ENCODE data around the gene SIX3.

SIX3 gene

DNA sequence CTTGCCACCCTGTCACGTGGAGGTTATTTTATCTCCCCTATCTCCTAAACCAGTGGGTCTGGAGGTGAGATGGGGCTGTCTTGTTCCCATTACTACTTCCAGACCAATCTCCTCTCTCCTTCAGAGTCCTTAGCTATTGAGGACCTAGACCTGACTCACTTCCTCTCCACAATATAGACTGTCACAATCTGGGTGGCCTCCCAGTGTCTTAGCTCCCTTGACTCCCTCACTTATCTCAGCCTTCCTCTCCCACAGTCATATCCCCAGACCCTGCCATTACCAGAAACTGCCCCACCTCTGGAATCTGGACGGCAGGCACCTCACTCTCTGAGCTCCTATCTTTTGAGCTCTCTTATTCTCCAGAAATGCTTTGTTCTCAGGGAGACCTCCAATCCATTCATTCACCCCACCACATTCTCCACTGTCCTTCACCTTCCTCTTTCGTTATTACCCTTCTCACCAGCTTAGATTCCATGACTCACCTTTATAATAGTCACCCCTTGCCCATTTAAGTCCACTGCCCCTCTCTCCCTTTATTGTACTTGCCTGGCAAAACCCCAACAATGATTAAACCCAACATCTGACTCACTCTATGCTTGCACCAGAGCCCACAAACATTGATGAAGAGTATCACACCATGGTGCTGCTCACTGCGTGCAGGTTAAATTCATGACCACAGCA lies 23.3 kb upstream of the SIX3 start:
- H3K4me1 ChIP-seq (ENCODE audit: control insufficient read depth, insufficient read depth, low read length): peaks cover 12% of the 10 kb centered on the region
- no peak overlapping the region for H3K9ac ChIP-seq (ENCODE audit: low read depth, low read length)
- H3K27ac ChIP-seq (ENCODE audit: low read depth, low read length): no peak overlapping the region
- H3K9me3 ChIP-seq (ENCODE audit: control insufficient read depth, insufficient read depth, low read length): no peaks in the 10 kb centered on the region
- peaks cover 17% of the 10 kb centered on the region for H3K27me3 ChIP-seq (ENCODE audit: control insufficient read depth, insufficient read depth, low read length)
- H3K4me3 ChIP-seq (ENCODE audit: low read depth, low read length): no peak overlapping the region
- no peaks in the 10 kb centered on the region for H3K36me3 ChIP-seq (ENCODE audit: control insufficient read depth, insufficient read depth, low read length)

DNA sequence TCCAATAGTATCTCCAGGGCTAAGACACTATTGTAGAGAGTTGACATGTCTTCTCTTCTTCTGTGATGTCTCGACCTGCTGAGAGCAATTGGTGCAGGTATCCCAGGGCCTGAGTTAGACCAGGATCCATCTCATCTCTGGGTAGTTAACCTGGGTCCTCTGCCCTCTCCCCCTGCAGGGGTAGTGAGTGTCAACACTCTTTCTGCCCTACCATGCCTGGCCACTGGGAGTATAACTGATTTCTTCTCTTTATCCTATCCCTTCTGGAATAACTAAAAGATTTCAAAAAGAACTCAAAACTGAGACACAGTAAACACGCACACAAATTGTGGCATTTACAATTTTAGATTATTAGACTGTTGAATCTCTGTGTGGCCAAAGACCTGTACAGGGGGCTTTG lies 20.8 kb upstream of the SIX3 start:
- Histone ChIP-seq H3K9me3 (ENCODE audit: control insufficient read depth, insufficient read depth, low read length) (no peaks in the 10 kb centered on the region), H3K9ac (ENCODE audit: low read depth, low read length) (no peak overlapping the region), H3K27ac (ENCODE audit: low read depth, low read length) (no peak overlapping the region), H3K36me3 (ENCODE audit: control insufficient read depth, insufficient read depth, low read length) (no peaks in the 10 kb centered on the region), H3K4me1 (ENCODE audit: control insufficient read depth, insufficient read depth, low read length) (peaks cover 19% of the 10 kb centered on the region), H3K27me3 (ENCODE audit: control insufficient read depth, insufficient read depth, low read length) (peaks cover 42% of the 10 kb centered on the region), H3K4me3 (ENCODE audit: low read depth, low read length) (no peak overlapping the region)

DNA sequence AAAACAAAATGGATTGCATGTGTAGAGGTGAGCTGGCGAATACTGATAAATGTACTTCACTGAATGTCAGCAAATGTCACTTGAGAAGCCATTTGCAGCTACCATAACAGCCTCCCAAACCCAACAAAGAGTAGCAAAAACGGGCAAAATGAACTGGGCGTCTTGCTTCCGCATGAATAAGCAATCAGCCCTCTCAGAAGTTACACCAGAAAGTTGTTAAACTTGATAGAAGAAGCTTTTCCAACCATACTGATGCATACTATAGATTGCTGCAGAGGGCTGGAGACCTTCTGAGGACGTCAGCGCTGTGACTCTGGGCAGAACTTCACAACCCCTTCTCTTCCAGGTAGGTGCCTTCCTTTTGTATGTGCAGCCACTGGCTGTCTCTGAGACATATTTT lies 18.7 kb upstream of the SIX3 start:
- Histone ChIP-seq H3K9me3 (ENCODE audit: control insufficient read depth, insufficient read depth, low read length) (no peaks in the 10 kb centered on the region), H3K27me3 (ENCODE audit: control insufficient read depth, insufficient read depth, low read length) (peaks cover 62% of the 10 kb centered on the region), H3K4me3 (ENCODE audit: low read depth, low read length) (no peak overlapping the region), H3K36me3 (ENCODE audit: control insufficient read depth, insufficient read depth, low read length) (no peaks in the 10 kb centered on the region), H3K4me1 (ENCODE audit: control insufficient read depth, insufficient read depth, low read length) (peaks cover 38% of the 10 kb centered on the region), H3K9ac (ENCODE audit: low read depth, low read length) (no peak overlapping the region), H3K27ac (ENCODE audit: low read depth, low read length) (no peak overlapping the region)

DNA sequence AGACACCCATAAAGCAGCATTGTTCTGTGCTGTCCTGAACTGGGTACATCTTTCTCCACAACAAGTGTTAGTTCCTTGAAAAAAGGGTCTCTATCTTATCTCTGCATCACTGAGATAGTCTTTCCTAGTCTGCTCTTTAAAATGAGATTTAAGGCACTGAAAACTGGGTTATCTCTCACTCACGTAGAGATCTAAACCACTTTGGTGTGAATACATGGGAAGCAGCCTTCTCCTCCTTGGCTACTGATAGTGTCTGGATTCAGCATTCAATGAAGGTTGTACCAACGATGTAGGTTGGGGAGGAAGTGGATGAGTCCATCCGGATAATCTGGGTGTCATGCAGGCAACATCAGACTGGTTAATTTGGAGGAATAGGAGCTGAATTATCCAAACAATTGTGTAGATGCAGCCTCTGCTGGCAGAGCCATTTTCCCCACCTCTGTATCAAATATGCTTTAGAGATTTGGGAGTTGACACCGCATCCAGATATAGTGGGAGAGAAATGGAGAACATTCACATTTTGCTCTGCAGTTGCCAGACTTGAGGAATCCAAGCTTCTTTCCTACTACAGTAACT lies 15.9 kb upstream of the SIX3 start:
- peaks cover 91% of the 10 kb centered on the region for H3K27me3 ChIP-seq (ENCODE audit: control insufficient read depth, insufficient read depth, low read length)
- peaks cover 42% of the 10 kb centered on the region for H3K4me1 ChIP-seq (ENCODE audit: control insufficient read depth, insufficient read depth, low read length)
- no peak overlapping the region for H3K4me3 ChIP-seq (ENCODE audit: low read depth, low read length)
- no peak overlapping the region for H3K27ac ChIP-seq (ENCODE audit: low read depth, low read length)
- no peak overlapping the region for H3K9ac ChIP-seq (ENCODE audit: low read depth, low read length)
- H3K9me3 ChIP-seq (ENCODE audit: control insufficient read depth, insufficient read depth, low read length): no peaks in the 10 kb centered on the region
- H3K36me3 ChIP-seq (ENCODE audit: control insufficient read depth, insufficient read depth, low read length): no peaks in the 10 kb centered on the region

DNA sequence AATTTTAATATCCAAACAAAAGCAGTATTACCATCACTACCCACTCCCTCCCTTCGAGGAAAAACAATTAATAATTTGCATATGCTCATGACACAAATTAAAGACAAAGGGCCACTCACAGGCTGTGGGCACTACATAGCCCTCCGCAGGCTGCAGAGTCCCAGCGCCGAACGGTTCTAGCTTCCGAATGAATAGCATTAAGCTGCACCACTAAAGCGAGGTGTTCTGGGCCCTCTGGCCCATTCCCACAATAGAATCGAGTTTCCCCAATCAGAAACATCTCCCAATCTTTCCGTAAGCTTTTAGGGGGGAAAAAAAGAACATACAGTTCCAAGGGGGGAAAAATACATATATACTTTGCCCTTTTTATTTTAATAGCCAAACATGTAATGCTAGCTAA lies 14.5 kb upstream of the SIX3 start:
- peaks cover 97% of the 10 kb centered on the region for H3K27me3 ChIP-seq (ENCODE audit: control insufficient read depth, insufficient read depth, low read length)
- H3K27ac ChIP-seq (ENCODE audit: low read depth, low read length): no peak overlapping the region
- peaks cover 52% of the 10 kb centered on the region for H3K4me1 ChIP-seq (ENCODE audit: control insufficient read depth, insufficient read depth, low read length)
- H3K9ac ChIP-seq (ENCODE audit: low read depth, low read length): no peak overlapping the region
- H3K4me3 ChIP-seq (ENCODE audit: low read depth, low read length): no peak overlapping the region
- H3K9me3 ChIP-seq (ENCODE audit: control insufficient read depth, insufficient read depth, low read length): no peaks in the 10 kb centered on the region
- no peaks in the 10 kb centered on the region for H3K36me3 ChIP-seq (ENCODE audit: control insufficient read depth, insufficient read depth, low read length)

DNA sequence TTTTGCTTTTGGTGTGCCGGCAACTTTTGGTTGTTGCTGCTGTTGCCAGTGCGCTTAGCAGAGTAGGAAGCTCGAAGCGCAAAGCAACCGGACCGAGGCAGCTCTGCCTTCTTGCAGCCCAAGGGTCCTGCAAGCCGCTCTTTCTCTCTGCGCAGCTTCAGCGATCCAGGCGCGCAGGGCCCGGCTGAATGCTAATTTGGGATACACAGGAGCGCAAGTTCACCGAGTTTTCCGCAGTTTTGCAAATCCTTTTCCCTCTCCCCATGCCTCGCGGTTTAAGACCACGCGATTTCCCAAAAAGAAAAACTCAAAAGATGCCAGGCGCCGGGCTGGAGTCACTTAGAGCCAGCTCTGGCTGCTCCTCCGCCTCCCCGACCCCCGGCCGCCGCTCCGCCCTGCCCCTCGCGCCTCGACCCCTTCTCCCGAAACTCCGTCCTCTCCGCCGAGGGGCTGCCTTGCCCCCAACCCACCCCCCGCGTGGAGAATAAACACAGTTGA lies 13.5 kb upstream of the SIX3 start:
- Histone ChIP-seq H3K27ac (ENCODE audit: low read depth, low read length) (no peak overlapping the region), H3K36me3 (ENCODE audit: control insufficient read depth, insufficient read depth, low read length) (no peaks in the 10 kb centered on the region), H3K9ac (ENCODE audit: low read depth, low read length) (no peak overlapping the region), H3K9me3 (ENCODE audit: control insufficient read depth, insufficient read depth, low read length) (no peaks in the 10 kb centered on the region), H3K4me3 (ENCODE audit: low read depth, low read length) (peak overlapping the region; percentile 46; the same call in 1 of the 2 replicates), H3K27me3 (ENCODE audit: control insufficient read depth, insufficient read depth, low read length) (peaks cover 100% of the 10 kb centered on the region), H3K4me1 (ENCODE audit: control insufficient read depth, insufficient read depth, low read length) (peaks cover 61% of the 10 kb centered on the region)

DNA sequence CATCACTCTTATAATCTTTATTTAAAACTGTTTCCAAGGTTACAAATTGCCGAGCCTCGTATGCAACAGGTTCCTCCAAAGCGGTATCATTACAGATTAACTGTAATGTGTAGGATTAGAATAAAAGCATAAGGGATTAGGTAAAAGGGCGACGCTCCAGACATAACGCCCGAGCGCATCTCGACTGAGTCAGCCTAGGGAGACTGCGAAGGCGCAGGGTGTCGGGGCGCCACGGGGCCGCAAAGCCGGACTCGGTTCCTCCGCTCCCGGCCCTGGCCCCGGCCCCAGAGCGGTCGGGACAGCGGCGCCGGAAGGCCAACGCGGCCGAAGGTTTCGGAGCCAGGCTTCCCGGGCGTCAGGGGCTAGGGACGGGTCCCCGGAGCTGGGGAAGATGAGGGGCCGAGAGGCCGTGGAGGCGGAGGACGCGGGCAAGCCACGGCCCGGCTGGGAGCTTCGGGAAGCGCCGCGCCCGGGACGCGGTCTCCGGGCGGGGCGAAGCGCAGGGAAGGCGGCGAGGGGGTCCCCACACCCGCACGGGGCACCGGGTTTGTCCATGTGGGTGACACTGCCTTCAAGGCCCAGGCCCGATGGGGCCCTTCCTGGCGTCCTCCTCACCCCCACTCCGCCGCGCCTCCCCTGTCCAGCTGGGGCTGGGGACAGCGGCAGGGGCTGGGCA lies 12.9 kb upstream of the SIX3 start:
- Histone ChIP-seq H3K36me3 (ENCODE audit: control insufficient read depth, insufficient read depth, low read length) (no peaks in the 10 kb centered on the region), H3K27me3 (ENCODE audit: control insufficient read depth, insufficient read depth, low read length) (peaks cover 100% of the 10 kb centered on the region), H3K27ac (ENCODE audit: low read depth, low read length) (no peak overlapping the region), H3K4me3 (ENCODE audit: low read depth, low read length) (peak overlapping the region; percentile 46), H3K4me1 (ENCODE audit: control insufficient read depth, insufficient read depth, low read length) (peaks cover 67% of the 10 kb centered on the region), H3K9ac (ENCODE audit: low read depth, low read length) (no peak overlapping the region), H3K9me3 (ENCODE audit: control insufficient read depth, insufficient read depth, low read length) (no peaks in the 10 kb centered on the region)

DNA sequence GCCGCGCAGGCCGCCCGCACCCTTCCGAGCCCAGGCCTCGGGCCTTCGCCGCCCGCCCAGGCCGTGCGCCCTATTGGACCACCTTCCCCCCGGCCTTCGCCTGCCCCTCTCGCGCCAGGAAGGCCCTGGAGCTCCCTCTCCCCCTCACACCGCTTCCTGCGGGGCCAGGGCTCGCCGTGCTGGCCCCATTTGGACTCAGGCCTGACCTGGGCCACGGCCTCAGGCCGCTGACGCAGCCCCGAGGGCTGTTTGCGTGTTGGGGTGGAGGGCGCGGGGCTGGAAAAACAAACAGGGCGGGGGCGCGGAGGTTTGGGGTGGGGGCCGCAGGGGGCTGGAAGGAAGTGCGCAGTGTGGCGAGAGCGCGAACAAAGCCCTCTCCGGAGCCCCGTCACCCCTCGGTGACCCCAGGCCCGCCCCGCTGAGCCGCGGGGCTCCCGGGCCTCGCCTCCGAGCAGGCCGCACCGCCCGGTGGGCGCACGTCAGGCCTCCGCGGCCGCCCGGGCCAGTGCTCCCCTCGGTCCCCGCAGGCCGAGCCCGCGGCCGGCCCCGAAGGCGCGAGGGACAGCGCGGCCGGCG lies 12.3 kb upstream of the SIX3 start:
- no peaks in the 10 kb centered on the region for H3K36me3 ChIP-seq (ENCODE audit: control insufficient read depth, insufficient read depth, low read length)
- H3K4me3 ChIP-seq (ENCODE audit: low read depth, low read length): peak overlapping the region; percentile 46; the same call in 1 of the 2 replicates
- H3K9me3 ChIP-seq (ENCODE audit: control insufficient read depth, insufficient read depth, low read length): no peaks in the 10 kb centered on the region
- H3K27ac ChIP-seq (ENCODE audit: low read depth, low read length): no peak overlapping the region
- no peak overlapping the region for H3K9ac ChIP-seq (ENCODE audit: low read depth, low read length)
- peaks cover 100% of the 10 kb centered on the region for H3K27me3 ChIP-seq (ENCODE audit: control insufficient read depth, insufficient read depth, low read length)
- peaks cover 62% of the 10 kb centered on the region for H3K4me1 ChIP-seq (ENCODE audit: control insufficient read depth, insufficient read depth, low read length)

DNA sequence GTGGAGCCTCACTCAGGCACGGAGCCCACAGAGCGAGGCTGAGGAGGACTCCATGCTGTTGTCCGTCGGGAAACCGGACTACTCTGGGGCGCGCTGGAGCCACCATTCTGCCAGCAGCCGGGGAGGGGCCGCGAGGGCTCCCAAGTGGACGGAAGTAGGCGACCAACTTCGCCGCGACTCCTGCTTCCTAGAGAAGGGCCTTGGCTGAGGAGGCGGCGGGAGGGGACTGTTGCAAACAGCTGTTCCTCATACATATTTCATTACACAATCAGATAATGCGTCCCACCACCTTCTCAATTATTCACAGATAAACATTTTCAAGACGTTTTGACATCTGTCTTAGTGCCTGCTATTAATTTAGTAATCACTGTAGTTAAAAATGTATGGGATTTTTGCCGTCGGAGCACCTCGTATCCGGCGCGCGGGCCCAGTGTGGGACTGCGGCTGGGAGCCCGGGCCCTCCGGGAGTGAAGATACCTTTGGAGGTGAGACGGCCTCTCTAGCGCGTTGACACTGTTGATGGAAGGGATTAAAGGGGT lies 11.7 kb upstream of the SIX3 start:
- no peak overlapping the region for H3K27ac ChIP-seq (ENCODE audit: low read depth, low read length)
- H3K4me1 ChIP-seq (ENCODE audit: control insufficient read depth, insufficient read depth, low read length): peaks cover 57% of the 10 kb centered on the region
- no peak overlapping the region for H3K9ac ChIP-seq (ENCODE audit: low read depth, low read length)
- H3K4me3 ChIP-seq (ENCODE audit: low read depth, low read length): peak overlapping the region; percentile 44; the same call in 1 of the 2 replicates
- H3K36me3 ChIP-seq (ENCODE audit: control insufficient read depth, insufficient read depth, low read length): no peaks in the 10 kb centered on the region
- no peaks in the 10 kb centered on the region for H3K9me3 ChIP-seq (ENCODE audit: control insufficient read depth, insufficient read depth, low read length)
- H3K27me3 ChIP-seq (ENCODE audit: control insufficient read depth, insufficient read depth, low read length): peaks cover 99% of the 10 kb centered on the region

DNA sequence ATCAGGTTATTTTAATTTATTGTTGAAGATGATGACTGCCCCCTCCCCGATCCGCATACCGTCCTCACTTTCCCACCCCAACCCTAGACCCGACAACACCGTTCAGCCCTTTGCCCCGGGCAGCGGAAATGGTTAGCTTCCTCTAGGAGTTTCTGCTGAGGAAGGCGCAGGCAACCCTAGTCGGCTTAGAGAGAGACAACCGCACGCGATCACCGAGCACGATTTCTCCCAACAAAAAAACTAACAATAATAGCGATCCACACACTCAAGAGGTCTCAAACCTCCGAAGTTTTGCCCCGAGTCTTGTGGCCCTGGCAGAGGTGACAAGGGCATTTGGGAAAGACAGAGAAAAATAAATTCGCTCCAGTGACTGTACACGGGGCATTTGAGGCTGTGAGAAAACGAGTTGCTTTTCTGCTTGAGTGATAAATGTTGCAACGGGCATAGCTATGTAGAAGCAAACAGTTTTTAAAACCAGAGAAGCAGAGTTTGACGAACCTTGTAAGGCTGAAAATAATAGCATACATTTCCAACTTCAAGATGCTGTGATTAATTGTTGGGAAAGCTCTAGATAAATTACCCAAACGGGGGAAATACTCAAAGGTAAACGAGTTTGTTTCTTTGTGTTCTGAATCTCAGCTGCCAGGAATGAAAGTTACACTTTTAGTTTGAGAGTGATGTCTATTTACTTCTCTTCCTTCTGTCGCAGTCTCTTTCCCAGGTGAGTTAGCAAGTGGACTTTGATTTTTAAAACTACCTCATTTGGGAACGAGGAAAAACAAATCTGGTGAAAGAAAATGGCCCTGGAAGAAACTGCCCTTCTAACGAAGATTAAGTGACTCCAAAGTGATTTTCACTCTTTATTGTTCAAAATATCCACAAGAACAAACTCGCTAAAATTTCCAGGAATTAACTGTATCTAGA lies 11.0 kb upstream of the SIX3 start:
- no peaks in the 10 kb centered on the region for H3K9me3 ChIP-seq (ENCODE audit: control insufficient read depth, insufficient read depth, low read length)
- H3K4me3 ChIP-seq (ENCODE audit: low read depth, low read length): no peak overlapping the region
- no peak overlapping the region for H3K9ac ChIP-seq (ENCODE audit: low read depth, low read length)
- H3K36me3 ChIP-seq (ENCODE audit: control insufficient read depth, insufficient read depth, low read length): no peaks in the 10 kb centered on the region
- peaks cover 57% of the 10 kb centered on the region for H3K4me1 ChIP-seq (ENCODE audit: control insufficient read depth, insufficient read depth, low read length)
- peaks cover 99% of the 10 kb centered on the region for H3K27me3 ChIP-seq (ENCODE audit: control insufficient read depth, insufficient read depth, low read length)
- H3K27ac ChIP-seq (ENCODE audit: low read depth, low read length): no peak overlapping the region

Measured in HUES48 (cell line).